HUES48 (cell line): ENCODE data around the gene RAPGEF1.

Experiments used
- H3K27ac ChIP-seq: one replicate; pipeline ENCODE4 v1.7.0; 2013; ENCODE audit warnings: low read depth, low read length, inconsistent platforms
- H3K27me3 ChIP-seq: 2 replicates; pipeline ENCODE4 v1.6.1; 2013; ENCODE audit warnings: mild to moderate bottlenecking, low read length; ENCODE audit not compliant: control insufficient read depth, insufficient read depth
- H3K36me3 ChIP-seq: 2 replicates; pipeline ENCODE4 v1.6.1; 2013; ENCODE audit warnings: low read length; ENCODE audit not compliant: control insufficient read depth, insufficient read depth
- H3K4me1 ChIP-seq: 2 replicates; pipeline ENCODE4 v1.6.1; 2013; ENCODE audit warnings: mild to moderate bottlenecking, low read length; ENCODE audit not compliant: control insufficient read depth, insufficient read depth
- H3K4me3 ChIP-seq: 2 replicates; pipeline ENCODE4 v1.5.1; 2013; ENCODE audit warnings: mild to moderate bottlenecking, low read depth, low read length
- H3K9ac ChIP-seq: 2 replicates; pipeline ENCODE4 v1.6.1; 2013; ENCODE audit warnings: mild to moderate bottlenecking, low read depth, low read length, moderate library complexity
- H3K9me3 ChIP-seq: 2 replicates; pipeline ENCODE4 v1.6.1; 2013; ENCODE audit warnings: low read length; ENCODE audit not compliant: control insufficient read depth, insufficient read depth

Gene RAPGEF1

DNA sequence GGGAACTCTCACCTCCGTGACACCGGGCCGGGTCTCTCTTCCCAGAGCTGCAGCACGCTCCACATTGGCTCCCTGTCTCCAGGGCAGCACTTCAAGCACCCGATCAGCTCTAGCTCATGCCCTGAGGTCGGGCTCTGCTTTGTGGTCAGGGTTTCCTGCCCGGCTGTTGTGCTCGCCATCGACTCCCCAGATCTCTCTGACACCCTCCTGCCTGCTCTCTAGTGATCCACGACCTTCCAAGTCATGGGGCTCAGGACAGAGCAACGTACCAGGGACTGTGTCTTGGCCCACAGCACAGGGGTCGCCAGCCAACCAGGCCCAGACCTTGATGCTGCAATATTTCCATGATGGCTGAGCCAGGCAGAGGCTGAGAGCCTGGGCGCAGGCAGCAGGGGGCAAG, 149.4 kb downstream of the RAPGEF1 start:
- no peaks in the 10 kb centered on the region for H3K27me3 ChIP-seq
- H3K27ac ChIP-seq, result no peak overlapping the region
- no peaks in the 10 kb centered on the region for H3K9me3 ChIP-seq
- no peak overlapping the region for H3K4me3 ChIP-seq
- peaks cover 52% of the 10 kb centered on the region for H3K36me3 ChIP-seq
- H3K4me1 ChIP-seq, result no peaks in the 10 kb centered on the region
- H3K9ac ChIP-seq, result no peak overlapping the region

DNA sequence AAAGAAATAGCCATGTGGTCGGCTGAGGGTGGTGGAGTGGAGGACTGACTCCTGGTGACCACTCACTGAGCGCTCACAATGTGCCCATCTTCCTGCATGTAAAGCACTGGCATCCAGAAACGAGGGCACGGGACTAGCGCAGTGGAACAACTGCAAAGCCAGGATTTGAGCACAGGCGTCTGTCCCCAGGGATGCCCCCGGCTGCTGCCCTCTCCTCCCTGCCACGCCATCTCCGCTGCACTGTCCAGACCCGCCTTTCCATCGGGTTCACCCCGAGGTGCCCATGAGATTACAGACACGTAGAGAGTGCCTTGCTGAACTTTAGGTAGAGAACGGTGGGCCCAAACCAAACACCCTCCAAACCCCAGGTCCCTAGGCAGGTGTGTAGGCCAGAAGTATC, 149.9 kb downstream of the RAPGEF1 start:
- H3K27me3 ChIP-seq, result no peaks in the 10 kb centered on the region
- H3K9ac ChIP-seq, result no peak overlapping the region
- no peak overlapping the region for H3K4me3 ChIP-seq
- no peaks in the 10 kb centered on the region for H3K9me3 ChIP-seq
- no peaks in the 10 kb centered on the region for H3K4me1 ChIP-seq
- H3K27ac ChIP-seq, result no peak overlapping the region
- peaks cover 50% of the 10 kb centered on the region for H3K36me3 ChIP-seq

DNA sequence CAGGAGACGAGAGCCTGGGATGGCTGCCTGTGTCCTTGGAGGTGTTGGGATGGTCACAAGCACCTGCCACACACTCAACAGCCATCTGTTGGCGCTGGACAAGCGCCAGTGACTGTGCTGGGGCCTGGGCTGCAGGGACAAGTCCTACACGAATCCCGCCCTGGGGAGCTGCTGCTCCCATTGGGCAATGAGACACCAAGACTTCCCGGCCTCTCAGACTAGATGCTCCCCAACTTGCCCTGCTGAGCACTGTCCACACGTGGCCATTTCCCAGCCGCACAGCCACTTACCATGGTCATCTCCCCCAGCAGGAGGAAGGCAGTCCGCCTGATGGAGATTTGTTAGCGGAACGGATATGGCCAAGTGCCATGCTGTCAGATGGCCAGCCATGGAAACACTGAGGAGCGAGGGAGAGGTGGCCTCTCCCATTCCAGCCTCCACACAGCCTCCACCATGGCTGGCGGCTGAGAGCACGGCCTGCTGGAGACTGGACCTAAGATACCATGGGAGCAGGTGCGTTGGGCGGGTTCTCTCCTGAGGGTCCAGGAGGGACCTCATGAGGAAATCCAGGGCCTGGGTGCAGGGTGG, 150.7 kb downstream of the RAPGEF1 start:
- Histone ChIP-seq H3K36me3 (peaks cover 50% of the 10 kb centered on the region), H3K9me3 (no peaks in the 10 kb centered on the region), H3K4me1 (no peaks in the 10 kb centered on the region), H3K4me3 (no peak overlapping the region), H3K27me3 (no peaks in the 10 kb centered on the region), H3K27ac (no peak overlapping the region), H3K9ac (no peak overlapping the region)

DNA sequence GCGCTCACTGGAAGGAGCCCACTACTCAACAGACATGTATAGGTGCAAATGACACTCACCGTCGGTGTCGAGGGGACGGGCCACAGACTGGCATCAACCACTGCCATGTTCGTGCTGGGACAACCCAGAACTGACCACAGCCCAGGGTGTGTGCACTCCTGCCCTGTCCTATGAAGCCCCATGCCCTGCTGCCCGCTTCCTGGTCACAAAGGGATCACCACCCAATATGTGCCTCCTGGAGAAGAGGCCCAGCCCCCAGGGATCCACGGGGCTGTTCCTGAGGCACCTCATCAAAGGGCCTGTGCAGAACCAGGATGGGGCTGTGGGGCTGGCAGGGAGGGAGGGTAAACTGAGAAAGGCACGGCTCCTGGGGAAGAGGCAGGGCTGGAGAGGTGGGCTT, 151.5 kb downstream of the RAPGEF1 start:
- H3K9ac ChIP-seq, result no peak overlapping the region
- H3K4me1 ChIP-seq, result no peaks in the 10 kb centered on the region
- H3K36me3 ChIP-seq, result peaks cover 48% of the 10 kb centered on the region
- no peak overlapping the region for H3K27ac ChIP-seq
- no peak overlapping the region for H3K4me3 ChIP-seq
- no peaks in the 10 kb centered on the region for H3K9me3 ChIP-seq
- H3K27me3 ChIP-seq, result no peaks in the 10 kb centered on the region

DNA sequence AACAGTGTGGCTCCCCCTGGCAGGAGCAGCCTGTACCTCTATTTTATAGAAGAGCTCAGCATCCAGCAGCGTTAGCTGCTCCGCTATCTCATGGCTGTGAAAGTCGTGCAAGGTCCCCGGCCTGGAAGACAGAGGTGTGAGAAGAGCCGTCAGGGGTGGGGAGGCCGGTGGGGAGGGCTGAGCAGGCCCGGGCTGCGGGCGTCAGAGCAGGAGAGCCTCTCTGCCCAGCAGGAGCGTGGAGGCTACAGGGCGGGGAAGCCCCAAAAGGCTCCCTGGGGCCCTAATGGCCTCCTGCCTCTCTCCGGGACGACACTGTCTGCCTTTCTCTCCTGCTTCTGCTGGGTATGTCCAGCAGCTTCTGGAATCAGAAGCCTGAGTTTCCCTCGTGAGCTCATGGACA, 152.0 kb downstream of the RAPGEF1 start:
- Histone ChIP-seq H3K27me3 (no peaks in the 10 kb centered on the region), H3K36me3 (peaks cover 51% of the 10 kb centered on the region), H3K9me3 (no peaks in the 10 kb centered on the region), H3K4me1 (no peaks in the 10 kb centered on the region), H3K9ac (no peak overlapping the region), H3K27ac (no peak overlapping the region), H3K4me3 (no peak overlapping the region)

DNA sequence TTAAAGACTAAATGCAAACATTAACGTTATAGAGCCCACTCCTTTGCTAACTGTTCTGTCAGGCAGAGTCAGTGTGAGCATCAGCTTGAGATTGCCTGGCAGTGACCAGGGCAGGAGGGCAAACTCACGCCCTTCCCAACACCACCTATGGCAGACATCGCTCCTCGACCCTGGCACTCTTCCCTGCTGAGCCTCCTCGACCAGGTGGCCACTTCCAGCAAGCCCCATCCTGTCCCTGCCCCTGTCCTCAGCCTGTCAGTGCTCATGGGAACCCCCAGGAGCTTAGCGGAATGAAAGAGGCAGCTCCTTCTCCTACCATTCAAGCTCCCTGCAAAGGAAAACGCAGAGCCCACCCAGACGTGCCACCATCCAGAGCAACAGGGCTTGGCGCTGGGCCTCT, 152.5 kb downstream of the RAPGEF1 start:
- no peaks in the 10 kb centered on the region for H3K27me3 ChIP-seq
- no peaks in the 10 kb centered on the region for H3K4me1 ChIP-seq
- H3K9ac ChIP-seq, result no peak overlapping the region
- H3K4me3 ChIP-seq, result no peak overlapping the region
- H3K36me3 ChIP-seq, result peaks cover 51% of the 10 kb centered on the region
- no peak overlapping the region for H3K27ac ChIP-seq
- H3K9me3 ChIP-seq, result no peaks in the 10 kb centered on the region

DNA sequence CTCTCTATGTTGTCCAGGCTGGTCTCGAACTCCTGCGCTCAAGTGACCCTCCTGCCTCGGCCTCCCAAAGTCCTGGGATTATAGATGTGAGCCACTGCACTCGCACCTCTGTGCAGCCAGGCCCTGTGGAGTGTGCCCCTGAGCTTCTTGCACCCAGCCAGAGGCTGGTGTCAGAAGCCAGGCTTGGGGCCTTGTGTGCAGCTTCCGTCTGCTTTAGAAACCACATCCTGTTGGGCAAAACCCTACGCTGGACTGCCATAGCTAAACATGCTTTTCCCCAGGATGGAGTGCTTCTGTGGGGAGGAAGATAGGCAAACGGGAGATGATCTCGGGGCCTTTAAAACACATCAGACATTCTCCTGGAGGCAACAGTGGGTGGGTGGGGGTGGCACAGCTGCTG, 154.5 kb downstream of the RAPGEF1 start:
- Histone ChIP-seq H3K4me3 (no peak overlapping the region), H3K9ac (no peak overlapping the region), H3K27me3 (no peaks in the 10 kb centered on the region), H3K27ac (no peak overlapping the region), H3K9me3 (no peaks in the 10 kb centered on the region), H3K4me1 (no peaks in the 10 kb centered on the region), H3K36me3 (peaks cover 57% of the 10 kb centered on the region)

DNA sequence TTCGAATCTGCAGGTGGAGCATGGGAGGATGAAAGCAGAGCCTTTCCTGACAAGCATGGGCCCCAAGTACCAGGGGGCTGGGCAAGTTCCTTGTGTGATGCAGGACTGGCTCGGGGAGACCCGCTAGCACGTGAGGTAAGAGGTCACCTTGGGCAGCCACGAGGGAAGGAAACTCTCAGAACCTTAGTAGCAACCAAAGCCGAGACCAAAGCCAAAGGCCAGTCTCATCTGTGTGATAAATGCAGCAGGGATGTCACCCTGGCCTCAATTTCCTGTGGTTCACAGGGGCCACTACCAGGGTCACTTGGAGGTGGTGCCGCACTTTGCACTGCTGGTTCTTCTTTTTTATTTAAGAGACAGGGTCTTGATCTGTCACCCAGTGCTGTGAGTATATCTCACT, 155.0 kb downstream of the RAPGEF1 start:
- Histone ChIP-seq H3K9ac (no peak overlapping the region), H3K4me3 (no peak overlapping the region), H3K27me3 (no peaks in the 10 kb centered on the region), H3K27ac (no peak overlapping the region), H3K9me3 (no peaks in the 10 kb centered on the region), H3K4me1 (no peaks in the 10 kb centered on the region), H3K36me3 (peaks cover 57% of the 10 kb centered on the region)

DNA sequence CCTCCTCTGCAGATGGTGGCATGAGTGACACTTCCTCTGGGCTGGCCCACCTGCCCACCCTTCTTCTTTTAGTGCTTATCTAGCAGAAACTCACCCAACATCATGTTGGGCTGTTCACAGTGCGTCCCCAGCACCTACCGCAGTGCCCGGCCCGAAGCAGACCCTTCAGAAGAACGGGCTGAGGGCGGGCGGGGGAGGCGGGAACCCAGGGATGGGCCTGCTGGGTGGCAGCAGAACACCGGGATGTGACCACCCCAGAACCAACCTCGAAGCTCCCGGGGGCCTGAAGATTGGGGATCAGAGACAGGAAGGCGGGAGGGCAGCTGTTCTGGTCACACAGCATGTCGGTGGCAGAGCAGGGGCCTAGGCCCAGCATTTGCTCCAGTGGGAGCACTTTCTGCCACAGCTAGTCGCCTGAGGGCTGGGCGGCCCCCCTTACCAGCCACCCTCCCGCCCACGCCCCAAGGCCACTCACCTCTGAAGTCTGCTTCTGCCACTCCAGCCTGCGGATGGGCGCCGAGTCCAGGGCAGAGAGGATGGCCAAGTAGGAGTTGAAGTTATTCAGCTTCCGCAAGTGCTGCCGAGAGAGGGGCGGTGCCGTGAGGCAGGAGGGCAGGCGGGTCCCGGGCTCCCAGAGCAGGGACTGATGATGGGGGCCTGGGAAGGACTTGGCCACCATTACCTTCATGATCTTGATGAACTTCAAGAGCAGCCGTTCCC, 155.9 kb downstream of the RAPGEF1 start:
- no peaks in the 10 kb centered on the region for H3K27me3 ChIP-seq
- no peak overlapping the region for H3K27ac ChIP-seq
- H3K9me3 ChIP-seq, result no peaks in the 10 kb centered on the region
- peaks cover 57% of the 10 kb centered on the region for H3K36me3 ChIP-seq
- no peak overlapping the region for H3K9ac ChIP-seq
- no peaks in the 10 kb centered on the region for H3K4me1 ChIP-seq
- no peak overlapping the region for H3K4me3 ChIP-seq

DNA sequence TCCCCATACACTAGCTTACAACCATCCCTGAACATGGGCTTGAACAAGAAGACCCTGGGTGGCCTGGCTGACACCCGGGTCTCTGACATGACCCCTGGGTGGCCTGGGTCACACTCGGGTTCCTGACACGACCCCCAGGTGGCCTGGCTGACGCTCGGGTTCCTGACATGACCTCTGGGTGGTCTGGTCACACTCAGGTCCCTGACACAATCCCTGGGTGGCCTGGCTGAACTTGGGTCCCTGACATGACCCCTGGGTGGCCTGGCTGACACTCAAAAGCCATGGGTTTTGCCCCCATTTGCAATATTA, 156.6 kb downstream of the RAPGEF1 start:
- no peaks in the 10 kb centered on the region for H3K27me3 ChIP-seq
- H3K9ac ChIP-seq, result no peak overlapping the region
- H3K4me1 ChIP-seq, result no peaks in the 10 kb centered on the region
- no peak overlapping the region for H3K27ac ChIP-seq
- H3K36me3 ChIP-seq, result peaks cover 54% of the 10 kb centered on the region
- no peak overlapping the region for H3K4me3 ChIP-seq
- no peaks in the 10 kb centered on the region for H3K9me3 ChIP-seq

DNA sequence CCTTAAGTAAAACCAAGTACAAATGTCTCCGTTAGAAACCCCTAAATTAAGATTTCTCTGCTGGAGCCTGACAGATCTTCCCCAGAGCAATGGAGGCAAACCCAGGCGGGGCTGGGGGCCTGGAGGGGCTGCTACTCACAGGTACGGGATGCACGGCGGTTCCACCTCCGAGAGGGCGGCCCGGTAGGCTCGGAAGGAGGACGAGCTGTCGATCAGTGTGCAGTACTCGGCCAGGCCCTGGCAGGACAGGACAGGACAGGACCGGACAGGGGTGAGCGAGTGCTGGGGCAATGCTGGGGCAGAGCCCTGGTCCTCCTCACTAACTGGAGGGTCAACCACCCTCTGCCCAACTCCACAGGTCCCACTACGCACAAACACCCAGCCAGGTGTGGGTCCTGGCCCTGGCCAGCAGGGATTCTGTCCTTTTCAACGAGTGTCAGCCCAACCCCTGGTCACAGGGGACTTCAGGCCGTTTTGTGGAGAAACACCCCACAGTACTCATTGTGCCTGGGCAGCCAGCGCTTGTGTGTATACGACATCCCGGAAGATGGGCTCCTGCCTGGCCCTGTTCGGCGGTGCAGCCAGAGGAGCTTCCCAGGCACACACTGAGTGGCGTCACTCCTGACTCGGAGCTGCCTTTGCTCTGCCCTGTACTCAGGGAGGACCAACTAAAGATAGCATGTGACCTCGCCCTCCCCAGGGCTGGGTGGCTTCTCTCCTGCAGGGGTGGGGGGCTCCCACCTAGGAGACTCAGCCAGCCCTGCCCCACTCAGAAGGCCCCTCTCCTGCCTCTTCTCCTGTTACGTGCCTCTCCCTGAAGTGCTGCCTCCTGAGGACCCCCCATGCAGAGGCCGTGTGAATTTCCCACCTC, 157.2 kb downstream of the RAPGEF1 start:
- Histone ChIP-seq H3K4me3 (no peak overlapping the region), H3K9ac (no peak overlapping the region), H3K9me3 (no peaks in the 10 kb centered on the region), H3K36me3 (peaks cover 49% of the 10 kb centered on the region), H3K27ac (no peak overlapping the region), H3K4me1 (no peaks in the 10 kb centered on the region), H3K27me3 (no peaks in the 10 kb centered on the region)
